ENCODE data around the gene HHLA2. TPM values are rescaled to one million over a fixed set of nuclear protein-coding genes. Genes with fewer than 3 reads are reported as not detected.
"Not testable (repeated sequence)": the region's sequence is repeated elsewhere in the genome, so short reads cannot be mapped to it uniquely, and the experiment has no call there.

Gene HHLA2
- polyA plus RNA-seq, 3 donors: 0.13 TPM; not detected in 2

- Mint-ChIP-seq H3K27ac (no peak overlapping the region), H3K36me3 (no peaks in the 10 kb centered on the region)
- no peaks in the 10 kb centered on the region for H3K4me1 ChIP-seq (ENCODE audit: control insufficient read depth in 1 of 2, insufficient read depth in 2 of 2, low read length in 2 of 2)
Measured at GRCh38 chr3:108377384-108377783, 81.0 kb downstream of the HHLA2 start.

GRCh38 chr3:108378153-108378951, 82.0 kb downstream of the HHLA2 start:
- intact Hi-C loops (cut with micrococcal nuclease): no loop called here
- Mint-ChIP-seq H3K4me3 (no peak overlapping the region), H3K27ac (no peak overlapping the region), H3K27me3 (ENCODE audit: low read depth in 3 of 3) (no peaks in the 10 kb centered on the region), H3K4me1 (no peaks in the 10 kb centered on the region), H3K9me3 (peaks cover 0 to 3% (median 0%) of the 10 kb centered on the region in 7 donors), H3K36me3 (no peaks in the 10 kb centered on the region)
- Histone ChIP-seq H4K20me1 (ENCODE audit: insufficient read depth, low read length) (no peaks in the 10 kb centered on the region), H3K27me3 (ENCODE audit: control insufficient read depth in 2 of 2, insufficient read depth in 2 of 2, low read length in 2 of 2) (no peaks in the 10 kb centered on the region), H3K36me3 (replicated peaks in 1 of 2; ENCODE audit: control insufficient read depth in 1 of 2, insufficient read depth in 2 of 2, low read length in 2 of 2) (no peaks in the 10 kb centered on the region), H2AFZ (ENCODE audit: insufficient read depth, low read depth, low read length, poor library complexity, severe bottlenecking) (no peak overlapping the region), H3K9me3 (replicated peaks in 1 of 2; ENCODE audit: control insufficient read depth in 1 of 2, insufficient read depth in 1 of 2, low read length in 2 of 2) (no peaks in the 10 kb centered on the region), H3K79me2 (ENCODE audit: insufficient read depth, low read length) (no peaks in the 10 kb centered on the region), H3K4me1 (ENCODE audit: control insufficient read depth in 1 of 2, insufficient read depth in 2 of 2, low read length in 2 of 2) (no peaks in the 10 kb centered on the region), H3K4me3 (replicated peaks in 1 of 3; ENCODE audit: low read depth in 2 of 3, low read length in 3 of 3) (no peak overlapping the region), H3K27ac (ENCODE audit: low read depth in 1 of 2, low read length in 2 of 2) (no peak overlapping the region), H3K9ac (ENCODE audit: insufficient read depth, low read length, poor library complexity, severe bottlenecking) (no peak overlapping the region), H3K4me2 (replicated peaks; ENCODE audit: extremely low read depth, low read length, poor library complexity, severe bottlenecking) (no peak overlapping the region)
- WGBS (ENCODE audit: insufficient coverage): 96% methylated on average over 3 of the region's 4 CpGs
- DNase-seq: no peak
- no peak for TF ChIP-seq CTCF (IDR thresholded peaks at IDR 0.05)

More at GRCh38 chr3:108377384-108377783, 81.0 kb downstream of the HHLA2 start:
- Histone ChIP-seq H4K20me1 (ENCODE audit: insufficient read depth, low read length) (no peaks in the 10 kb centered on the region), H3K4me2 (replicated peaks; ENCODE audit: extremely low read depth, low read length, poor library complexity, severe bottlenecking) (no peak overlapping the region), H2AFZ (ENCODE audit: insufficient read depth, low read depth, low read length, poor library complexity, severe bottlenecking) (no peak overlapping the region), H3K27me3 (ENCODE audit: control insufficient read depth in 2 of 2, insufficient read depth in 2 of 2, low read length in 2 of 2) (no peaks in the 10 kb centered on the region), H3K9me3 (replicated peaks in 1 of 2; ENCODE audit: control insufficient read depth in 1 of 2, insufficient read depth in 1 of 2, low read length in 2 of 2) (no peaks in the 10 kb centered on the region), H3K4me3 (replicated peaks in 1 of 3; ENCODE audit: low read depth in 2 of 3, low read length in 3 of 3) (no peak overlapping the region), H3K9ac (ENCODE audit: insufficient read depth, low read length, poor library complexity, severe bottlenecking) (no peak overlapping the region), H3K36me3 (replicated peaks in 1 of 2; ENCODE audit: control insufficient read depth in 1 of 2, insufficient read depth in 2 of 2, low read length in 2 of 2) (no peaks in the 10 kb centered on the region), H3K79me2 (ENCODE audit: insufficient read depth, low read length) (no peaks in the 10 kb centered on the region), H3K27ac (ENCODE audit: low read depth in 1 of 2, low read length in 2 of 2) (no peak overlapping the region)
- no peaks in the 10 kb centered on the region for H3K4me1 Mint-ChIP-seq
- no peak for TF ChIP-seq CTCF (IDR thresholded peaks at IDR 0.05)
- no peak for DNase-seq
- WGBS (ENCODE audit: insufficient coverage): 89% methylated on average over 1 of the region's 1 CpG
- intact Hi-C loops (cut with micrococcal nuclease): no loop called here
- no peaks in the 10 kb centered on the region for H3K27me3 Mint-ChIP-seq (ENCODE audit: low read depth in 3 of 3)
- H3K9me3 Mint-ChIP-seq: peaks cover 0 to 6% (median 2%) of the 10 kb centered on the region in 7 donors
- H3K4me3 Mint-ChIP-seq: no peak overlapping the region

- H3K9me3 Mint-ChIP-seq; H3K4me1 Mint-ChIP-seq; H3K79me2 ChIP-seq (ENCODE audit: insufficient read depth, low read length); H3K36me3 Mint-ChIP-seq; H3K9me3 ChIP-seq (replicated peaks in 1 of 2; ENCODE audit: control insufficient read depth in 1 of 2, insufficient read depth in 1 of 2, low read length in 2 of 2); intact Hi-C loops (cut with micrococcal nuclease); H3K4me3 ChIP-seq (replicated peaks in 1 of 3; ENCODE audit: low read depth in 2 of 3, low read length in 3 of 3); H4K20me1 ChIP-seq (ENCODE audit: insufficient read depth, low read length); H3K4me2 ChIP-seq (replicated peaks; ENCODE audit: extremely low read depth, low read length, poor library complexity, severe bottlenecking); H3K27ac Mint-ChIP-seq; H3K27ac ChIP-seq (ENCODE audit: low read depth in 1 of 2, low read length in 2 of 2); H3K27me3 ChIP-seq (ENCODE audit: control insufficient read depth in 2 of 2, insufficient read depth in 2 of 2, low read length in 2 of 2); H3K9ac ChIP-seq (ENCODE audit: insufficient read depth, low read length, poor library complexity, severe bottlenecking); H3K36me3 ChIP-seq (replicated peaks in 1 of 2; ENCODE audit: control insufficient read depth in 1 of 2, insufficient read depth in 2 of 2, low read length in 2 of 2); H3K4me3 Mint-ChIP-seq; H3K27me3 Mint-ChIP-seq (ENCODE audit: low read depth in 3 of 3); H3K4me1 ChIP-seq (ENCODE audit: control insufficient read depth in 1 of 2, insufficient read depth in 2 of 2, low read length in 2 of 2); DNase-seq; H2AFZ ChIP-seq (ENCODE audit: insufficient read depth, low read depth, low read length, poor library complexity, severe bottlenecking): not testable (repeated sequence)
- no CpG with 5 or more reads among the region's 2 CpGs for WGBS (ENCODE audit: insufficient coverage)
Measured at GRCh38 chr3:108378952-108379342, 82.6 kb downstream of the HHLA2 start.
